GM13976 (cell line): ENCODE data around the gene RAC2.

Experiments
- DNase-seq: peaks from one replicate; pipeline ENCODE4 v3.0.0; 2012; ENCODE audit warnings: low spot score
- in situ Hi-C: fragments of 300-500 bp; cut with MboI; formaldehyde crosslinking; loops from one replicate; pipeline ENCODE4 v1.12.0; 2022; ENCODE audit warnings: low sequenced_read_pairs, mixed read lengths, inconsistent platforms; ENCODE audit not compliant: unreplicated experiment
- TF ChIP-seq, protein P1 (sequence below): IDR thresholded peaks from 2 replicates; pipeline ENCODE4 v1.5.1; 2012; ENCODE audit warnings: borderline replicate concordance, mild to moderate bottlenecking; ENCODE audit not compliant: insufficient read depth; ENCODE audit errors: extremely low read depth, missing control alignments, control extremely low read depth

The RAC2 gene

DNA sequence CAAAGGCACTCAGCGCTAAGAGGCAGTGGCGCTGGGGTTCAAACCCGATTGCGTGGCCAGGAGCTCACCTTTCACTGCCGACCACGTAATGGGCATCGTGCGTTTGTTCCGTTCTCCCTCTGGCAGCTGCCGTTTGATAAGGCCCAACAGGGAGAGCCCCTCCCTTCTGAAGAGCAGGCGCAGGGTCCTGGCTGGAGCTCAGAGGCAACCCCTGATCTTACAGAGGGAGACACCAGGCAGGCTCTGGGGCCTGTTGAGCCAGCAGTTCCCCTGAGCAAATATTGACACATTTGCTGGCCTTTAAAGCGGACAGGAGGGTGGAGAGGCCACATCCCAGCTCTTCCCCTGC, 44.3 kb downstream of the RAC2 start:
- TF ChIP-seq, protein P1, sequence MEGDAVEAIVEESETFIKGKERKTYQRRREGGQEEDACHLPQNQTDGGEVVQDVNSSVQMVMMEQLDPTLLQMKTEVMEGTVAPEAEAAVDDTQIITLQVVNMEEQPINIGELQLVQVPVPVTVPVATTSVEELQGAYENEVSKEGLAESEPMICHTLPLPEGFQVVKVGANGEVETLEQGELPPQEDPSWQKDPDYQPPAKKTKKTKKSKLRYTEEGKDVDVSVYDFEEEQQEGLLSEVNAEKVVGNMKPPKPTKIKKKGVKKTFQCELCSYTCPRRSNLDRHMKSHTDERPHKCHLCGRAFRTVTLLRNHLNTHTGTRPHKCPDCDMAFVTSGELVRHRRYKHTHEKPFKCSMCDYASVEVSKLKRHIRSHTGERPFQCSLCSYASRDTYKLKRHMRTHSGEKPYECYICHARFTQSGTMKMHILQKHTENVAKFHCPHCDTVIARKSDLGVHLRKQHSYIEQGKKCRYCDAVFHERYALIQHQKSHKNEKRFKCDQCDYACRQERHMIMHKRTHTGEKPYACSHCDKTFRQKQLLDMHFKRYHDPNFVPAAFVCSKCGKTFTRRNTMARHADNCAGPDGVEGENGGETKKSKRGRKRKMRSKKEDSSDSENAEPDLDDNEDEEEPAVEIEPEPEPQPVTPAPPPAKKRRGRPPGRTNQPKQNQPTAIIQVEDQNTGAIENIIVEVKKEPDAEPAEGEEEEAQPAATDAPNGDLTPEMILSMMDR, result no peak
- in situ Hi-C loops, result loop anchor here (10.0 kb wide), 1 partner anchor 115 kb away; no protein-coding TSS in a partner anchor
- DNase-seq, result no peak

DNA sequence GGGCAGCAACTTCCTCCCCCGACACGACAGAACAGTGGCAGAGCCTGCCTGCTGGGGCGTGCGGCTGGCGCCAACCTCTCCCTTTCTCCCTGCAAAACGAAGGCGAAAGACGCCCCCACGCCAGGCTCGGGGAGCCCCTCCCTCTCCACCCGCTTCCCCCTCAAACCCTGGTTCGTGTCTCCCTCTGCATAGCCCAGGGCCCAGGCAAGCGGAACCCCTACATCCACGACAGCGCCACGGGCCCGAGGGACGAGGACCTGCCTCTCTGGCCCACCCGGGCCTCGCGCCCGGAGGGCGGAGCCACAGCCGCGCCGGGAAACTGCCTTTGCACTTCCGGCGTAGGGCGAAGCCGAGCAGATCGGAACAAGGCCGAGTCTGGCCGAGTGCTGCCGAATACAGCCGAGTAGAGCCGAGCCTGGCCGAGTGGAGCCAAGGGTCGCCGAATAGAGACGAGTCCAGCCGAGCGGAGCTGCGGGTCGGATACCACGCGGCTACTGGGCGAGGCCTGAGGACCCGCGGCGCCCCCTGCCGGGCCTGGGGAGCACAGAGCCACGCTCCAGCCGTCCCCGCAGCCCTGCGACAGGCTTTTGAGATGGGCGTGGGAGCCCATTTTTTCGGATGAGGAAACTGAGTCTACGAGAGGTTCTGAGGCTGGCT, 44.8 kb downstream of the RAC2 start:
- TF ChIP-seq, protein P1, result peak; percentile 94
- in situ Hi-C loops, result loop anchor here (10.0 kb wide), 1 partner anchor 114 kb away; no protein-coding TSS in a partner anchor
- peak; percentile 99 for DNase-seq

DNA sequence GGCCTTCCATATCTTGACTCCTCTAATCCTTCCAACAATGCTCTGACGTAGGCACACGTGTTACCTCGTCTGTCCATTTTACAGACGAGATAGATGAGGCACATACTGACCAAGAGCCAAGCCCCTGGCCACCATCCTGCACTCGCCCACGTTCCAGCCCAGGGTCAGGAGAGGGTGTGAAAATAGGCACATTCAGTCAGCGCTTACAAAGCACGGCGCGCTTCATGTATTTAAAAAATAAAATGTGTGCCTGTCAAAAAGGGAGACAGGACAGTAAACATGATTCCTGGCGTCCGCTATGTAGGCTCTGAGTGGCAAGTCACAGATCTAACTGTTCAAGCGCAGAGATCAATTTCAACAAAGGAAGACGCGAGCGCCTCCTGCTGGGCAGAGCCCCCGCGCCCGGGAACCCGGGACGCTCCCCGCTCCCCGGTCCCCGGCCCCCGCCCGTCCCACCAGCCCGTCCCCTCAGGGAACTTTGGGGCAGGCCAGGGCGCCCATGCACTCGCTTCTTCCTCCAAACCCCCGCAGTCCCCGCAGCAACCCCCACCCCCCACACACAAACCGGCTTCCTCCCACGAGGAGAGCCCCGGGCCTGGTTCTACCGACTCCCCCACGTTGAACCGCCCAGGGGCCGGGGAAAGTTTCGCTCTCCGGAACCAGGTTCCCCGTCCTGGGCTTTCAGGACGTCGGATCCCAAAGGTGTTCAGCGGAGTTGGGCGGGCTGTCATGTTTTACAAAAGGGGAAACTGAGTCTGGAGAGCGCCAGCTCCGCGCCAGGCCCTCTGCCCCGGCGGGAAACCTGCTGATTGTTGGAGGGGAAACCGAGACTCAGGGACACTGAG, 45.6 kb downstream of the RAC2 start:
- DNase-seq, result peak; percentile 90
- TF ChIP-seq, protein P1, result peak; percentile 78
- in situ Hi-C loops, result loop anchor here (10.0 kb wide), 1 partner anchor 114 kb away; no protein-coding TSS in a partner anchor

DNA sequence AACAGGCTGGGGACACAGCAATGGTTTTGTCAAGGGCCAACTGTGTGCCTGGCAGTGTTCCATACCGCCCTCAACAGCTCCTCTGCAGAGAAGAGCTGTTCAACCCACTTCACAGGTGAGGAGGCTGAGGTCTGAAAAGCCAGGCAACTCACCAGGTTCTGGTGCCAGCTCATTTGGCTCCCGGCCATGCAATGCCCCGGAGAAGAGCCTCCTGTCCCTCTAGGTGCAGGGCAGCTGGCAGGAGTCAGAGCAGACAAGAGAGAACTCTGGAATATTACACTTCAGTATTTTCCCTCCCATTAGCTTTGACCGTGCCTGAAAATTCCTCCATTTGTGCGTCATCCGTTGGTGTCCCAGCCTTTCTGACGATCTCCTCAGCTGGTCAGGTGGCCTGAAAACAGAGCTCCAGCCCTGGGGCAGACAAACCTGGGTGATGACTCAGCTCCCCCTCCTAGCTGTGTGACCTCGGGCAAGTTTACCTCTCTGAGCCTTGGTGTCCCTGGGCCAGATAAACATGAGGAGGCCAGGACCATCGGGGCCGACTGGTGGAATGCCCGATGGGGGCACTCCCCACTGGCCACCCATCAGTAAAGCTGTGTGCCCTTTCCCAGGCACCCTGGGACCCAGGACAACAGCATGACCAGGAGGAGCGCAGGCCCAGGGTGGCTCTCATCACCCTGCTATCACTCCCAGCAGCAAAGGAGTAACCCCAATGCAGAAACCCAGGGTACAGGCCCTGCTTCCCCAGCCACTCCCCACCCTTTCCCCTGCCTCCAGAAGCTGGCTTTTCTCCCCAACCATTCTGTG, 46.4 kb downstream of the RAC2 start:
- in situ Hi-C loops, result loop anchor here (10.0 kb wide), 1 partner anchor 113 kb away; no protein-coding TSS in a partner anchor
- no peak for DNase-seq
- TF ChIP-seq, protein P1, result no peak

DNA sequence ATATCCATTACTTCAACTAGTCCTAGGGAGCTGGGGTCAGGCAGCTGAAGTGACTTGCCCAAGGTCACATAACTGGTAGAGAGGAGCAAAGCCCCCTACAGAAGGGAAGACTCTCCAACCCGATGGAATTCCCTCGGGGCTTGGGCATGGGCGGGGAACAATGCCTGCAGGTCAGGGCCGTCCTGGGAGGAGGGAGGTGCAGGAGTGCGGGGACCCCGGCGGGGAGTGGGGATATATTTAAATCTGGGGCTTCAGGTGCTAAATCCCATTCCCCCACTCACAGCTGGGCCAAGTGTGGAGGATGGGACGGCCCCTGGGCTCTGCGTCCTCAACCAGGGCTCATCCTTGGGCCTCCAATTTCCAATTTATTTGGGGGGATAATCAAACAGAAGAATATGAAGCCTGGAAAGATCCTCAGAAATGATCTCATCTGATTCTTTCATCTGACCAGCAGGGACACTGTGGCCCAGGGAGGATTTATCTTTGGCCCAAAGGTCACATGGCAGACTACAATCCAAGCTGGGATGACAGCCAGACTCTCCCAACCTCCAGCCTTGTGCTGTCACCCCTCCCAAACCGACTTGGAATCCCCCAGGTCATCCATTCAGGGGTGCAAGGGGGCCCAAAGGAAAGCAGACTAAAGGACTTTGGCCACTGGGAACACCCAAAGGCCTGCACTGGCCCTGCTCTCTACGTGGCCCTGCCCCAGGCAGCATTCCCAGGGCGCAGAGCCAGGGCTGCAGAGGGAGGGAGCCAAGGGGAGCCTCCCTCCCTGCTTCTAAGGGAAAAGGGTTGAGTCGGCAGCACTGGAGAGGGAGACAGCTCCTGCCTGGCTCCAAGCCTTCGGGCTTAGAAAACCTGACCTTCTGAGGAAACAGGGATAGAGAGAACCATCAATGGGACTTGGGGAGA, 47.3 kb downstream of the RAC2 start:
- in situ Hi-C loops, result loop anchor here (10.0 kb wide), 1 partner anchor 112 kb away; no protein-coding TSS in a partner anchor
- DNase-seq, result no peak
- TF ChIP-seq, protein P1, result no peak
